Fibroblast of lung (primary cell): Measurements from ENCODE around the gene PILRB. TPM values are rescaled to one million over a fixed set of nuclear protein-coding genes. Genes with fewer than 3 reads are reported as not detected.

Source experiments
- DNase-seq, 2 donors: peaks; one replicate each; pipeline versions ENCODE4 v3.0.0 to v3.0.0-alpha.2; 2010; ENCODE audit warnings: low read depth in 2 of 2
- H2AFZ ChIP-seq: 2 replicates; pipeline ENCODE4 v1.5.1; 2012; ENCODE audit warnings: low read length, control low read depth, inconsistent platforms
- H3K27ac ChIP-seq: 2 replicates; pipeline ENCODE4 v1.5.1; 2011; ENCODE audit warnings: low read length, control low read depth; ENCODE audit not compliant: insufficient read depth
- H3K27me3 ChIP-seq: 2 replicates; pipeline ENCODE4 v1.5.1; 2011; ENCODE audit warnings: mild to moderate bottlenecking, low read length; ENCODE audit not compliant: control insufficient read depth, insufficient read depth
- H3K36me3 ChIP-seq: 2 replicates; pipeline ENCODE4 v1.5.1; 2011; ENCODE audit warnings: low read length; ENCODE audit not compliant: control insufficient read depth, insufficient read depth
- H3K4me1 ChIP-seq: 2 replicates; pipeline ENCODE4 v1.5.1; 2011; ENCODE audit warnings: low read length; ENCODE audit not compliant: control insufficient read depth, insufficient read depth; ENCODE audit errors: extremely low read depth
- H3K4me2 ChIP-seq: 2 replicates; pipeline ENCODE4 v1.5.1; 2011; ENCODE audit warnings: low read length, control low read depth; ENCODE audit not compliant: insufficient read depth; ENCODE audit errors: extremely low read depth
- H3K4me3 ChIP-seq, 4 experiments: fragments of 200-600 bp in 1 of 4; sonication (generic) in 1 of 4; replicated peaks in 1 of 4; 2 replicates each; pipeline ENCODE4 v1.5.1; 2011 to 2016; ENCODE audit warnings: low read length in 4 of 4, low read depth in 3 of 4, mild to moderate bottlenecking in 3 of 4, control low read depth in 2 of 4, inconsistent platforms in 1 of 4, mixed read lengths in 1 of 4; ENCODE audit not compliant: insufficient read depth in 1 of 4; ENCODE audit errors: control extremely low read depth in 1 of 4
- H3K79me2 ChIP-seq: 2 replicates; pipeline ENCODE4 v1.5.1; 2012; ENCODE audit warnings: mild to moderate bottlenecking, low read length, inconsistent platforms; ENCODE audit not compliant: control insufficient read depth, insufficient read depth
- H3K9ac ChIP-seq: 2 replicates; pipeline ENCODE4 v1.5.1; 2011; ENCODE audit warnings: mild to moderate bottlenecking, low read length, control low read depth; ENCODE audit not compliant: insufficient read depth
- H3K9me3 ChIP-seq: 2 replicates; pipeline ENCODE4 v1.5.1; 2012; ENCODE audit warnings: low read depth, low read length; ENCODE audit not compliant: control insufficient read depth, insufficient read depth
- H4K20me1 ChIP-seq: 2 replicates; pipeline ENCODE4 v1.5.1; 2011; ENCODE audit warnings: low read length; ENCODE audit not compliant: control insufficient read depth, insufficient read depth; ENCODE audit errors: extremely low read depth
- CTCF ChIP-seq, 2 donors: IDR thresholded peaks in 1 of 2; conservative IDR thresholded peaks in 1 of 2; 1 replicate in 1 of 2; 2 replicates in 1 of 2; pipeline ENCODE4 v1.5.1; 2011 to 2012; ENCODE audit warnings: low read length in 2 of 2, control low read depth in 1 of 2, inconsistent platforms in 1 of 2, low read depth in 1 of 2, mild to moderate bottlenecking in 1 of 2
- EZH2 ChIP-seq: IDR thresholded peaks from 2 replicates; pipeline ENCODE4 v1.5.1; 2012; ENCODE audit warnings: low read length, control low read depth, mild to moderate bottlenecking; ENCODE audit errors: missing control alignments
- polyA plus RNA-seq, 2 donors: library from polyadenylated mRNA; depleted of rRNA in 1 of 2; stranded (reverse) in 1 of 2; unstranded in 1 of 2; fragments of >200 nt; gene quantifications; 2 replicates each; pipeline ENCODE4 v1.2.1, GENCODE V29; 2011 to 2012; ENCODE audit warnings: missing spikeins in 1 of 2
- total RNA-seq: library from RNA; depleted of rRNA; stranded (reverse); fragments of >200 nt; gene quantifications from 2 replicates; pipeline ENCODE4 v1.2.1, GENCODE V29; 2014

Gene PILRB
- total and polyA plus RNA-seq, 2 donors (not counting 1 experiment from before 2014, with no cell fraction given): 4.3 to 6.5 TPM

- Histone ChIP-seq H3K9me3 (no peaks in the 10 kb centered on the region), H3K79me2 (no peaks in the 10 kb centered on the region), H3K9ac (no peak overlapping the region), H2AFZ (no peak overlapping the region), H4K20me1 (no peaks in the 10 kb centered on the region), H3K36me3 (no peaks in the 10 kb centered on the region), H3K4me2 (no peak overlapping the region), H3K27ac (no peak overlapping the region), H3K27me3 (peaks cover 6% of the 10 kb centered on the region), H3K4me3 (no peak overlapping the region), H3K4me1 (no peaks in the 10 kb centered on the region)
- DNase-seq: no peak
- TF ChIP-seq EZH2: no peak
- TF ChIP-seq CTCF (conservative IDR thresholded peaks at IDR 0.05 in 1 of 2, IDR thresholded peaks at IDR 0.05 in 1 of 2; ENCODE audit: low read depth in 1 of 2, low read length in 2 of 2): no peak
Observed at GRCh38 chr7:100396421-100396982, 38.6 kb downstream of the PILRB start.

GRCh38 chr7:100397315-100398081, 39.6 kb downstream of the PILRB start:
- Histone ChIP-seq H3K79me2 (no peaks in the 10 kb centered on the region), H2AFZ (no peak overlapping the region), H3K27ac (no peak overlapping the region), H3K27me3 (peaks cover 6% of the 10 kb centered on the region), H3K4me3 (no peak overlapping the region), H3K4me2 (no peak overlapping the region), H4K20me1 (no peaks in the 10 kb centered on the region), H3K36me3 (no peaks in the 10 kb centered on the region), H3K4me1 (no peaks in the 10 kb centered on the region), H3K9ac (no peak overlapping the region), H3K9me3 (no peaks in the 10 kb centered on the region)
- DNase-seq: no peak
- TF ChIP-seq CTCF (conservative IDR thresholded peaks at IDR 0.05 in 1 of 2, IDR thresholded peaks at IDR 0.05 in 1 of 2; ENCODE audit: low read depth in 1 of 2, low read length in 2 of 2) (no peak), EZH2 (no peak)

- no peak for TF ChIP-seq EZH2
- TF ChIP-seq CTCF (conservative IDR thresholded peaks at IDR 0.05 in 1 of 2, IDR thresholded peaks at IDR 0.05 in 1 of 2; ENCODE audit: low read depth in 1 of 2, low read length in 2 of 2): no peak
Observed at GRCh38 chr7:100398239-100398638, 40.3 kb downstream of the PILRB start.

More at GRCh38 chr7:100398239-100398638, 40.3 kb downstream of the PILRB start:
- H3K4me2 ChIP-seq: no peak overlapping the region
- no peaks in the 10 kb centered on the region for H3K79me2 ChIP-seq
- no peak overlapping the region for H3K27ac ChIP-seq
- no peaks in the 10 kb centered on the region for H3K36me3 ChIP-seq
- H3K9me3 ChIP-seq: no peaks in the 10 kb centered on the region
- H3K9ac ChIP-seq: no peak overlapping the region
- no peak for DNase-seq
- H3K4me3 ChIP-seq: no peak overlapping the region
- H3K27me3 ChIP-seq: peaks cover 6% of the 10 kb centered on the region
- H4K20me1 ChIP-seq: no peaks in the 10 kb centered on the region
- H2AFZ ChIP-seq: no peak overlapping the region
- H3K4me1 ChIP-seq: no peaks in the 10 kb centered on the region
